ENCODE data around the gene DNAH12.

Gene DNAH12

GRCh38 chr3:57546616-57547015, 2.5 kb upstream of the DNAH12 start:
- H3K4me3 ChIP-seq (ENCODE audit: low read depth, low read length) = no peak overlapping the region
- no peak for DNase-seq (ENCODE audit: low read depth)
- TF ChIP-seq CTCF (IDR thresholded peaks at IDR 0.05; ENCODE audit: low read depth, low read length) (no peak), POLR2A (IDR thresholded peaks at IDR 0.05; ENCODE audit: extremely low read depth, insufficient read length) (no peak), MYC (IDR thresholded peaks at IDR 0.05; ENCODE audit: low read depth, low read length) (no peak)
- TF ChIP-seq, protein P1, sequence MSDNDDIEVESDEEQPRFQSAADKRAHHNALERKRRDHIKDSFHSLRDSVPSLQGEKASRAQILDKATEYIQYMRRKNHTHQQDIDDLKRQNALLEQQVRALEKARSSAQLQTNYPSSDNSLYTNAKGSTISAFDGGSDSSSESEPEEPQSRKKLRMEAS (IDR thresholded peaks at IDR 0.05; ENCODE audit: low read depth, low read length) = no peak

- TF ChIP-seq CTCF (IDR thresholded peaks at IDR 0.05; ENCODE audit: low read depth, low read length) = no peak
- no peak for TF ChIP-seq POLR2A (IDR thresholded peaks at IDR 0.05; ENCODE audit: extremely low read depth, insufficient read length)
- TF ChIP-seq MYC (IDR thresholded peaks at IDR 0.05; ENCODE audit: low read depth, low read length) = no peak
- TF ChIP-seq, protein P1 (IDR thresholded peaks at IDR 0.05; ENCODE audit: low read depth, low read length) = no peak
- no peak for DNase-seq (ENCODE audit: low read depth)
- no peak overlapping the region for H3K4me3 ChIP-seq (ENCODE audit: low read depth, low read length)
Observed at GRCh38 chr3:57545636-57546268, 1.6 kb upstream of the DNAH12 start.

GRCh38 chr3:57538465-57538864, 5.7 kb downstream of the DNAH12 start:
- no peak overlapping the region for H3K4me3 ChIP-seq (ENCODE audit: low read depth, low read length)
- DNase-seq (ENCODE audit: low read depth) = no peak
- TF ChIP-seq MYC (IDR thresholded peaks at IDR 0.05; ENCODE audit: low read depth, low read length) = no peak
- TF ChIP-seq CTCF (IDR thresholded peaks at IDR 0.05; ENCODE audit: low read depth, low read length) = no peak
- TF ChIP-seq, protein P1 (IDR thresholded peaks at IDR 0.05; ENCODE audit: low read depth, low read length) = no peak
- no peak for TF ChIP-seq POLR2A (IDR thresholded peaks at IDR 0.05; ENCODE audit: extremely low read depth, insufficient read length)

GRCh38 chr3:57530071-57530608, 14.0 kb downstream of the DNAH12 start:
- no peak for DNase-seq (ENCODE audit: low read depth)
- TF ChIP-seq POLR2A (IDR thresholded peaks at IDR 0.05; ENCODE audit: extremely low read depth, insufficient read length) (no peak), MYC (IDR thresholded peaks at IDR 0.05; ENCODE audit: low read depth, low read length) (no peak), CTCF (IDR thresholded peaks at IDR 0.05; ENCODE audit: low read depth, low read length) (no peak)
- TF ChIP-seq, protein P1 (IDR thresholded peaks at IDR 0.05; ENCODE audit: low read depth, low read length) = no peak
- H3K4me3 ChIP-seq (ENCODE audit: low read depth, low read length) = no peak overlapping the region

DNA sequence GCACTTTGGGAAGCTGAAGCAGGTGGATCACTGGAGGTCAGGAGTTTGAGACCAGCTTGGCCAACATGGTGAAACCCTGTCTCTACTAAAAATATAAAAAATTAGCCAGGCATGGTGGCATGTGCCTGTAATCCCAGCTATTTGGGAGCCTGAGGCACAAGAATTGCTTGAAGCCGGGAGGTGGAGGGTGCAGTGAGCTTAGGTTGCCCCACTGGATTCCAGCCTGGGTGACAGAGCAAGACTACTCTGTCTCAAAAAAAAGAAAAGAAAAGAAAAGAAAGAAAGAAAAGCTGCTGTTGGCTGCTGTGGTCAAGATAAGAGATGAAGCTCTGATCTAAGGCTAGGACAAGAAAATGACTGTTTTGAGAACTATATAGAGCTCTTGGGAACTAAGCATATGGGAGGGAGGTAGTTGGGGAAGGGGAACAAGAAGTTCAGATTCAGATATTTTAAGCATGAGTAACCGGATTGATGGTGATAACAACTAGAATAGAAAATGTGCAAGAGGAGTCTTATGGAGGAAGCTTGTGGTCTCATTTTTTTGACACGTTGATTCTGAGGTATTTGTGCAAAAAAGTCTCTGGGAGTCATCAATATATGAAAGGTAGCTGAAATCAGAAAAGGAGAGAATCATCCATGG, 25.7 kb downstream of the DNAH12 start:
- DNase-seq (ENCODE audit: low read depth) = no peak
- TF ChIP-seq POLR2A (IDR thresholded peaks at IDR 0.05; ENCODE audit: extremely low read depth, insufficient read length) = no peak
- no peak for TF ChIP-seq MYC (IDR thresholded peaks at IDR 0.05; ENCODE audit: low read depth, low read length)
- TF ChIP-seq CTCF (IDR thresholded peaks at IDR 0.05; ENCODE audit: low read depth, low read length) = no peak
- TF ChIP-seq, protein P1 (IDR thresholded peaks at IDR 0.05; ENCODE audit: low read depth, low read length) = no peak
- no peak overlapping the region for H3K4me3 ChIP-seq (ENCODE audit: low read depth, low read length)
